ENCODE measurements around the gene ATP7B.
A peak's percentile ranks its signal among the peaks of the same experiment; 100 is the strongest.

ATP7B gene

GRCh38 chr13:51950722-51951121 is 60.5 kb downstream of the ATP7B start:
- no peak for TF ChIP-seq CTCF (IDR thresholded peaks at IDR 0.05)
- DNase-seq (ENCODE audit: low spot score) = peak; percentile 43
- H3K27ac ChIP-seq = no peak overlapping the region
- H3K4me3 ChIP-seq = no peak overlapping the region

GRCh38 chr13:51946163-51946669 is 65.0 kb downstream of the ATP7B start:
- no peak for TF ChIP-seq CTCF (IDR thresholded peaks at IDR 0.05)

GRCh38 chr13:51945149-51945548 is 66.1 kb downstream of the ATP7B start:
- no peak for DNase-seq (ENCODE audit: low spot score)
- TF ChIP-seq CTCF (IDR thresholded peaks at IDR 0.05) = no peak
- Histone ChIP-seq H3K27ac (no peak overlapping the region), H3K4me3 (no peak overlapping the region)

More at GRCh38 chr13:51946163-51946669, 65.0 kb downstream of the ATP7B start:
- no peak overlapping the region for H3K27ac ChIP-seq
- peak; percentile 19 for DNase-seq (ENCODE audit: low spot score)
- H3K4me3 ChIP-seq = no peak overlapping the region

- no peak overlapping the region for H3K27ac ChIP-seq
- DNase-seq (ENCODE audit: low spot score) = no peak
- TF ChIP-seq CTCF (IDR thresholded peaks at IDR 0.05) = no peak
- no peak overlapping the region for H3K4me3 ChIP-seq
These were observed 66.8 kb downstream of the ATP7B start for GRCh38 chr13:51944428-51944827.

- Histone ChIP-seq H3K4me3 (no peak overlapping the region), H3K27ac (no peak overlapping the region)
- DNase-seq (ENCODE audit: low spot score) = no peak
- TF ChIP-seq CTCF (IDR thresholded peaks at IDR 0.05) = no peak
These were observed 67.5 kb downstream of the ATP7B start for GRCh38 chr13:51943721-51944120.

- DNase-seq (ENCODE audit: low spot score) = no peak
- no peak overlapping the region for H3K27ac ChIP-seq
- no peak for TF ChIP-seq CTCF (IDR thresholded peaks at IDR 0.05)
- H3K4me3 ChIP-seq = no peak overlapping the region
These were observed 69.1 kb downstream of the ATP7B start for GRCh38 chr13:51942189-51942588.

GRCh38 chr13:51938454-51938853 is 72.8 kb downstream of the ATP7B start:
- H3K27ac ChIP-seq = no peak overlapping the region
- H3K4me3 ChIP-seq = no peak overlapping the region
- TF ChIP-seq CTCF (IDR thresholded peaks at IDR 0.05) = no peak
- no peak for DNase-seq (ENCODE audit: low spot score)
